Inferior parietal cortex (tissue), 1 donor: ENCODE measurements around the gene JAGN1.
"Not testable (repeated sequence)": the region's sequence is repeated elsewhere in the genome, so short reads cannot be mapped to it uniquely, and the experiment has no call there.

Experiments
- DNase-seq: peaks from one replicate; pipeline ENCODE4 v3.0.0-alpha.2; 2016; ENCODE audit errors: extremely low spot score

Gene JAGN1

DNA sequence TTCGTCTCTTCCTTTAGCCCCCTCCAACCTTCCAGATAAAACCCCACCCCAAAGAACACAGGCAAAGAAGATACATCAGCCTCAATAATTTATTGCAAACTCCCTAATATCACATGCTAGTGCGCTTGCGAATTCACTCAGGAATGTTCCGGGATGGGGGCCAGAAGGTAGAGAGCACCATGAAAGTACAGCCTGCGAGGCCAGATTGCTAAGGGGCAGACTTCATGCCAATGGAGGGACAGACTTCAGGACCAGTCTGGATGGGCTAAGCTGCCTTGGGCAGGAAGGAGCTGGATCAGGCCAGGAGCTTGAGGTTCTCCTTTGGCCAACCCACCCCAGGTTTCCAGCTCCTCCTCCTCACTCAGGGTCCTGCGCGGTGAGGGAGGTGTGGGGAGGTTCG is 23.8 kb upstream of the JAGN1 start:
- no peak for DNase-seq

DNA sequence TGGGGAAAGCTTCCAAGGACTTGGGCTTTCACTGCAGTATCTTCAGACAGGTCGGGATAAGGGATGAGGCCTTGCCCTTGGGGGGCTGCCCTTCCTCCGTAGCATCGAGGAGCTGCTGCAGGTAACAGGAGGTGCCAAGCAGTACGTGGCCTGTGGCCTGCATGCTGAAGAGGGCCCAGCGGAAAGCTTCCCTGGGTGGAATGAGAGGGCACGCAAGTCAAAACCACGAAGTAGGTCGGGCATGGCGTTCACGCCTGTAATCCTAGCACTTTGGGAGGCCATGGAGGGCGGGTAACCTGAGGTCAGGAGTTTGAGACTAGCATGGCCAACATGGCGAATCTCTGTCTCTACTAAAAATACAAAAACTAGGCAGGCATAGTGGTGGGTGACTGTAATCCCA is 23.3 kb upstream of the JAGN1 start:
- DNase-seq = no peak

DNA sequence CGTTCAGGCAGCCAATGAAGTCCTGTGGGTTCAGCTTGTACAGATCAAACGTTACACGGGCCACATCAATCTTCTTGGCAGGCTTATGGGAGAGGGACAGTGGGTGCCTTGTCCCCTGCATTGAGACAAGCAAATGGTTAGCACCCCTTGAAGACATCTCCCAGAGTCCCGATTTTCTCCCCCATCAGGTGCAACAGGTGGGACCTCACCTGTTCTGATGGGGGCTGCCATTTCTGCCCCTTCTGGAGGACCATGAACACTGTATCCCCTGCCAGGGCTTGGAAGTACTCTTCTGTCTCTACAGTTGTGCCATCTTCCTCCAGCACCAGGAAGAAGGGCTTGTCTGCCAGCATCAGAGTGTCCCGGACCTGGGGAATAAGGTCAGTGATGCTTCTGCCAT is 20.5 kb upstream of the JAGN1 start:
- DNase-seq = no peak

DNA sequence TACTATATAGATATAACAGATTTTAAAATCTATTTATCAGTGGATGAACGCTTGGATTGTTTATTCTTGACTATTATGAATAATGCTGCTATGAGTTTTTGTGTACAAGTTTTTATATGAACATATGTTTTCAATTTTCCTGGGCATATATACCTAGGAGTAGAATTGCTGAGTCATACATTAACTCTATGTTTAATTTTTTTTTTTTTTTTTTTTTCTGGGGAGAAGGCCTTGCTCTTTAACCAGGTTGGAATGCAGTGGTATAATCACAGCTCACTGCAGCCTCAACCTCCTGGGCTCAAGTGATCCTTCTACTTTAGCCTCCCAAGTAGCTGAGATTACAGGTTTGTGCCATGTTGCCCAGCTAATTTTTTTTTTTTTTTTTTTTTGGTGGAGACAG is 19.4 kb upstream of the JAGN1 start:
- no peak for DNase-seq

DNA sequence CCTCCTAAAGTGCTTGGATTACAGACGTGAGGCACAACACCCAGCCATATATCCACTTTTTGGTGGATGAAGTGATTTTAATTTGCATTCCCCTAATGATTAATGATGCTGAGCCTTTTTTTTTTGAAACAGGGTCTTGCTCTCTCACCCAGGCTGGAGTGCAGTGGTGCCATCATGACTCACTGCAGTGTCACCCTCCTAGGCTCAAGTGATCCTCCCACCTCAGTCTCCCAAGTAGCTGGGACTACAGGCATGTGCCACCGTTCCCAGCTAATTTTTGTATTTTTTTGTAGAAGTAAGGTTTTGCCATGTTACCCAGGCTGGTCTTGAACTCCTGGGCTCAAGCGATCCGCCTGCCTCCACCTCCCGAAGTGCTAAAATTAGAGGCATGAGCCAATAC is 18.3 kb upstream of the JAGN1 start:
- DNase-seq = not testable (repeated sequence)

DNA sequence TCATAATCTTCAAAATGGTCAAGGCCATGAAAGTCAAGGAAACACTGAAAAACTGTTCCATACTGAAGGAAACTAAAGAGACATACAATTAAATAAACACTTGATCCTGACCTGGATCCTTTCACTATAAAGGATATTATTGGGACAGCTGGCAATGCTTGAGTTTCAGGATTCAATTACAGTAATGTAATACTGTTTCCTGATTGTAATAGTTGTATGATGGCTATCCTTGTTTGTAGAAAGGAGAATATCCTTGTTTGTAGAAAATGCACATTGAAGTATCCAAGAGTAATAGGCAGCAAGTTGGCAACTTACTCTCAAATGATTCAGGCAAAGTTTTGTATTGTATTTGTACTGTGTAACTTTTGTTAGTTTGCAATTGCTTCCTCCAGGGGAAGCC is 15.0 kb upstream of the JAGN1 start:
- no peak for DNase-seq

DNA sequence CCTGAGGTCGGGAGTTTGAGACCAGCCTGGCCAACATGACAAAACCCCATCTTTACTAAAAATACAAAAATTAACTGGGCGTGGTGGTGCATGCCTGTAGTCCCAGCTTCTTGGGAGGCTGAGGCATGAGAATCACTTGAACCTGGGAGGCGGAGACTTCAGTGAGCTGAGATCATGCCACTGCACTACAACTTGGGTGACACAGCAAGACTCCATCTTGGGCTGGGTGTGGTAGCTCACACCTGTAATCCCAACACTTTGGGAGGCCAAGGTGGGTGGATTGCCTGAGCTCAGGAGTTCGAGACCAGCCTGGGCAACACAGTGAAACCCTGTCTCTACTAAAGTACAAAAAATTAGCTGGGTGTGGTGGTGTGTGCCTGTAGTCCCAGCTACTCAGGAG is 14.2 kb upstream of the JAGN1 start:
- not testable (repeated sequence) for DNase-seq

DNA sequence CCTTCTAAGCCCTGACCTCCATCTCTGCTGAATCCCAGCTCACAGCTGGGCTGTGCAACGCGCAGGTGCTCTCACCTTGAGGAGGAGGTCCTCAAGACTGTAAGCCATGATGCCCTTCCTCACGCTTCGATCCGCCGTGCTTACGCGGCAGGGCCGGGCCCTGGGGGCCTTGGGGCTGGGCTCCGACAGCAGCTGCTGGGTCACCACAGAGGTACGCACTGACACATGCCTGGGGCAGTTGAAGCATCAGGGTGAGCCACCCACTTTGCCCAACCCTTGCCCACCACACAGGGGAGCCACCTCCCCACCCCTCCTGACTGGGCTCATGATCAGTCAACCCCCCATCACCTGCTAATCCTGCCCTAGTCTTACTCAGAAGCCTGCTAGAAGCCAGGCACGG is 13.4 kb upstream of the JAGN1 start:
- DNase-seq = no peak

DNA sequence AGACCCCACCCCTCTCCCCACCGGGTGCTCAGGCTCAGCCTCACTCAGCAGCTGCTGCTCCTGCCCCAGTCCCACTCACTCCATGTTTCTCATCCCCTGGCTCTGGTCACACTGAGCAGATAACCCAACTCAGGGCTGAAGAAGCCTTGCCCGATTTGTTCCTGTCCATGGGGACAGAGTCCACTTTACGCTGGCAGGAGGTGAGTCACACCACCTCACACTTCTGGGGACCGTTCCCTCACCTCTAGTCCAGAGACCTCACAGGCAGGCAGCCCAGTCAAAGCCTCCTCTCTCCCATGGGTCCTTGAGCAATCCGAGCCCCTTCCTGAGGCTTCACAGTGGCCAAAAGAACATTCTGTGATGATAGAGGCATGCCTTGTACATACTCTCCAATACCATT is 11.7 kb upstream of the JAGN1 start:
- DNase-seq = no peak

DNA sequence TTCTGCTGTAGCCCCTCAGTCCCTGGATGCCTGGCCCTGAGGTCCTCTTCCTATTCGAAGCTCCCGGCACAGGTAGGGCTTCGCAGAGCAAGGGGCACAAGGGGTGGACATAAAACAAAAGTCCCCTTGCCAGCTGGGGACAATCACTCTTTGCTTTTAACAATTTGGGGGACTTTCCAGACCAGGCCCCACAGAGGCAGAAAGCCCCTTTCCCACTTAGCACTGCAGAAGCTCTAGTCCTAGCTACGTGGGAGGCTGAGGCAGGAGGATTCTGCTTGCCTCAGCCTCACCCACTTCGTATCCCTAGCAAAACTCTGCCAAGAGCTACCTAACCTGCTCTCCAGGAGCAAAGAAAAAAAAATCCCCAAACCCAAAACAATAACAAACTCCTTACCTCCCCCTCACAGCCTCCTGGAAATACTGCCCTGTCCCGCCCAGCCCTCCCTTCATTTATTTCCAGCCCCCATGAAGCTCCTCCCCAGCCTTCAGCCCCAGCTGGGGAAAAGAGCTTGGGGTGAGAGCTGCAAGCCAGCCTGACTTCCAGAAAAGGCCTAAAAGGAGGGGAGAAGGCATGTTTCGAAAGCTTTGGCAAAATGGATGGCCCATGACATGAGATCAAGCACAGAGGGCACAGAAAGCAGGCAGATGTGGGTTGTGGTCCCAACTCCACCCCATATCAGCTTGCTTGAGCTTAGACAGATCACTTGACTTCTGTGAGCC is 10.4 kb upstream of the JAGN1 start, which contains the start of gene CIDEC:
Gene CIDEC (minus strand): TSS at position 424 of the 720 bp plus-strand sequence. CDS start 1,767 bp downstream, outside the sequence.
- no peak for DNase-seq

DNA sequence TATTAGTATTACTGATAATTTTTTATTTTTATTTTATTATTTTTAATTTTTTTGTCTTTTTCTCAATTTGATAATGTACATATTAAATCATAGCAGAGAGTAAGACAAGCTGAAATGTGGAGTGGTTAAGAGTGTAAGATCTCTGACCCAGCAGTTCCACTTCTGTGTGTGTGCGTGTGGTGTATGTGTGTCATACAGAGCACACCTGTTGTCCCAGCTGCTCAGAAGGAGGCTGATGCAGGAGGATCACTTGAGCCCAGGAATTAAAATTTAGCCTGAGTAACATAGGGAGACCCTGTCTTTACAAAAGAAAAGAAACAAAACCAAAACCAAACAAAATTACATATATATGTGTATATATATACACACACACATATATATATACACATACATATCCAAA is 9.0 kb upstream of the JAGN1 start:
- no peak for DNase-seq

DNA sequence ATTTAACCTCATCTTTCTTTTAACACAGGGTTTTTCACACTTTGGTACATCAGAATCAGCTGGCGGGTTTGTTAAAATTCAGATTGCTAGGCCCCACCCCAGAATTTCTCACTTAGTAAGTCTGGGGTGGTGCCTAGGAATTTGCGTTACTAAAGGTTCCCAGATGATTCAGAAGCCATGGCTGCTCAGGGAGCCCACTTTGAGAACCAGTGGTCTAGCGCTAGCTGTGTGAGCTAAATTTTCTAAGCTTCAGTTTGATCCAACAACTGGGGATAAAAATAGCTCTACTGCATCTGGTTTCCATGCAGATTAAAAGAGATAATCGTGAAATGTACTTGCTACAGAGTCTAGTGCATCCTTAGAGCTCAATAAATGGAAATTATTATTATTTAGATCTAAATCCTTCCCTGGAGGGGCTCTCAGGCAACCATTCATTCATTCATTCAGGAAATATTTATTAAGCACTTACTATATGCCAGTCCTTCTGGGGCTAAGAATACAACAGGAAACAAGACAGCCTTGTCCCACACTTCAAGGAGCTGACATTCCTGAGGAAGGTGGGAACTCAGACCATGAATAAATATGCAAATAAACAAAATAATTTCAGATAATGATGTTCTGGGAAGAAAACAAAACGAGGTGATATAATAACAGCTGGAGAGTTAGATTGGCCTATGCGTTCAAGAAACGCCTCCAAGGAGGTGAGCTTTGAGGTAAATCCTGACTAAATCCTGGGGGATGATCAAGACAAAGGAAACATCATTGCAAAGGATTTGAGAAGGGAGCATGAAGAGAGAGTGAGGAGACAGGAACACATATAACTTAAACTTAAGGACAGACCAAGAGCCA is 6.5 kb upstream of the JAGN1 start:
- no peak for DNase-seq

DNA sequence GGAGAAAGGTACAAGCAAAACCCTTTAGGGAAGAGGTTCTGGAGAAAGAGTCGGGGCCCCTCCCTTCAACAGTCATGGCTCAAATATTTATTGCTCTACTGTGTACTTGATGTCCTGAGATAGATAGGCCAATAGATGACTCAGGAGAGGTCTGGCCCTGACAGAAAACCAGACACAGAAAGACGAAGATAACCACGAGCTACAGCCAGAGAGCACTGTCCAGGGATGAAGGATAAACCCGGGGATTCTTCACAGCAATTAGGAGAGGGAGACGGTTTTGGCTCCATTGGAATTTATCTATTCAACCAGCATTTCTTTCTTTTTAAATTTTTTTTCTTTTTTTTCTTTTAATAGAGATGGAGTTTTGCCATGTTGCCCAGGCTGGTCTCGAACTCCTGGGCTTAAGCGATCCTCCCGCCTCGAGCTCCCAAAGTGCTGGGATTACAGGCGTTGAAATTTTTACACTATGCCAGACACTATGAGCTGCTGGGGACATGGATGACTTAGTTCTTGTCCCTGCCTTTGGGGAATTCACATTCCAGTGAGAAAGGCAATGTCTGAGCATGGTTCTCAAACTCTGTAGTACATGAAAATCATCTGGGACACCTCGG is 5.8 kb upstream of the JAGN1 start:
- no peak for DNase-seq

DNA sequence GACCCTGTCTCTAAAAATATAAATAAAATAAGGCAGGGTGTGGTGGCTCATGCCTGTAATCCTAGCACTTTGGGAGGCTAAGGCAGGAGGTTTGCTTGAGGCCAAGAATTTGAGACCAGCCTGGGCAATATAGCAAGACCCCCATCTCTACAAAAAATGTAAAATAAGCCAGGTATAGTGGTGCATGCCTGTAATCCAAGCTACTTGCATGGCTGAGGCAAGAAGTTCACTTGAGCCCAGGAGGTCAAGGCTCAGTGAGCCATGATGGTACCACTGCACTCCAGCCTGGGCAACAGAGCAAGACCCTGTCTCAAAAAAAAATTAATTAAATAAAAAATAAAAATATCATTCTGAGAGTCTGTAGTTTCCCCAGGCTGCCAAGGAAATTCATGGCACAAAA is 4.1 kb upstream of the JAGN1 start:
- no peak for DNase-seq

DNA sequence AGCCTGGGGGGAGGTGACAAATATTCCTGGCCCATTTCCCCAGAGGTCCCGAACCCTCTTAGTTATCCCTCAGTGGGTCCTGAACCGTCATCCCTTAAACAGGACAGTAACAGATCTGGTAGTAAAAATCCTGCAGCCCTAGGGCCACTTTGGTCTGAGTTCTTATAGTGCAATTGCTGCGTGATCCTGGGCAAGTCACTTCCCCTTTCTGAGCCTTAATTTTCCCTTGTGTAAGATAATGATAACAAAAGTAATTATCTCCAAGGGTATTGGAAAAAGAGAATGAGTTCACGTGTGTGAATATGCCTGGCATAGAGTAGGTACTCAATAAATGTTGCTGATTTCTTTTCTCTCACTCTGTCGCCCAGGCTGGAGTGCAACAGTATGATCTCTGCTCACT is 2.9 kb upstream of the JAGN1 start:
- DNase-seq = no peak

DNA sequence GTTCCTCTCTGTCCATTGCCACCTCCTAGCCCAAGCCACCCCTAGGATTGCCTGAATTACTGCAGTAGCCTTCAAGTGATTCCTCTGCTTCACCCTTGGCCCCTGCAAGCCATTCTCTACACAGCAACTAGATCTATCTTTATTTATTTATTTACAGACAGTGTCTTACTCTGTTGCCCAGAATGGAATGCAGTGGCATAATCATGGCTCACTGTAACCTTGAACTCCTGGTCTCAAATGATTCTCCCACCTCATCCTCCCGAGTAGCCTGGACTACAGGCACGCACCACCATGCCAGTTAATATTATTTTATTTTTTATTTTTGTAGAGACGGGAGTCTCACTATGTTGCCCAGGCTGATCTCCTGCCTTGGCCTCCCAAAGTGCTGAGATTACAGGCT is 1.9 kb upstream of the JAGN1 start:
- DNase-seq = no peak

DNA sequence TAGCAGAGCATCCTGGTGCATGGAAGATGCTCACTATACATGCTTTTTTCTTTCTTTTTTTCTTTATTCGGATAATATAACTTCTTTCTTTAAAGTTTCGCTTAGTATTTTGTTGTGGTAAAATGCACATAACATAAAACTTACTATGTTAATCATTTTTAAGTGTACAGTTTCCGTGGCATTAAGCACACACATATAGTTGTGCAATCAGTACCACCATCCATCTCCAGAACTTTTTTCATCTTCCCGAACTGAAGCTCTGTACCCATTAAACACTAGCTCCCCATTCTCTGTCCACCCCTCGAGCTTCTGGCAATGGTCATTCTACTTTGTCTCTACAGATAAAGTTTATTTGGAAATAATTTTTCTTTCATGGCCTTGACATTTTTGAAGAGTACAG is 1.0 kb upstream of the JAGN1 start:
- no peak for DNase-seq

DNA sequence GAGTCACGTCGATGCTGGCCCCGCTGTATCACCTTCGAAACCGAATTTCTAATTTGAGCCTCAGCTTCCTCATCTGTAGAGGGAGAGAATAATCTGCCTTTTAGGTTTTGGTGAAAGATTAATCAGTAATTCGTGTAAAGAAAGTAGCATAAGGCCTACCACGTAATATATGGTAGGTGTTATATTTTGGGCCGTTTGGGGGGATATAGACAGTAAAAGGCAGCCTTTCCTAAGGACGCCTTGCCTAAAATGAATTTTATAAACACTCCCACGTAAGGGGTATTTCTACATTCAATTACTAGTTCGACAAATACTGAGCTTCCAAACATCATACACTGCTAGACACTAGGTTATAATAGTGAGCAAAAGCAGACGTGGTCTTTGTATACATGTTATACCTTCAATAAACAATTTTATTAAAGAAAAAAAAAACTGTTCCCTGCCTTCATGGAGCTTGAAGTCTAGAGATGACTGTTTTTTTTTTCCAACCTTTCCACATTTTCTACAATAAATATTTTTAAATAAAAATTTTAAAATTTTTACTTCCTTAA is 737 bp downstream of the JAGN1 start:
- peak; percentile 16 for DNase-seq

DNA sequence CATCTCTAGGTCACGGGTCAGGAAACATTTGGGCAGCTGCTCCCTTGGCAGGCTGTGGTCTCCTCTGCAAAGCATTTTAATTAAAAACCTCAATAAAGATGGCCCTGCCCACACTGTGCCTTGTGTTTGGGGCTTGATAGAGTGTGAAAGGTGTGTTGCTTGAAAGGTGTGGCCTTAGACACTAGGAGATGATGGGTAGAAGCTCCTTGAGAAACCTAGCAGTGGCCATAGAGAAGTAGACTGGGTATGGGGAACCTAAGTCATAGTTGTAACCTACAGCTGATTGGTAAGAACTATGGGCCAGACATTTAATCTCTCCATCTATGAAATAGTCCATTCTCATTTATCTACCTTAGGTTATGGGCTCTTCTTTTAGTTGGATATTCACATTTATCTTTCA is 3.3 kb downstream of the JAGN1 start:
- no peak for DNase-seq

DNA sequence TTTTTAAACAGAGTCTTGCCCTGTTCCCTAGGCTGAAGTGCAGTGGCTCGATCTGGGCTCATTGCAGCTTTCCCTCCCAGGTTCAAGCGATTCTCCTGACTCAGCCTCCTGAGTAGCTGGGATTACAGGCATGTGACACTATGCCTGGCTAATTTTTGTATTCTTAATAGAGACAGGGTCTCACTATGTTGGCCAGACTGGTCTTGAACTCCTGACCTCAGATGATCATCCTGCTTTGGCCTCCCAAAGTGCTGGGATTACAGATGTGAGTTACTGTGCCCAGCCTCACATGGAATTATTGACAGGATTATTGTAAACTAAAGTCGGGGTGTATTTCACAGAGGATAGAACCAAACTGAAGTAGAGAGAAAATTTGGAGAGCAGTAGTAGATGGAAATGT is 5.3 kb downstream of the JAGN1 start:
- DNase-seq = not testable (repeated sequence)

DNA sequence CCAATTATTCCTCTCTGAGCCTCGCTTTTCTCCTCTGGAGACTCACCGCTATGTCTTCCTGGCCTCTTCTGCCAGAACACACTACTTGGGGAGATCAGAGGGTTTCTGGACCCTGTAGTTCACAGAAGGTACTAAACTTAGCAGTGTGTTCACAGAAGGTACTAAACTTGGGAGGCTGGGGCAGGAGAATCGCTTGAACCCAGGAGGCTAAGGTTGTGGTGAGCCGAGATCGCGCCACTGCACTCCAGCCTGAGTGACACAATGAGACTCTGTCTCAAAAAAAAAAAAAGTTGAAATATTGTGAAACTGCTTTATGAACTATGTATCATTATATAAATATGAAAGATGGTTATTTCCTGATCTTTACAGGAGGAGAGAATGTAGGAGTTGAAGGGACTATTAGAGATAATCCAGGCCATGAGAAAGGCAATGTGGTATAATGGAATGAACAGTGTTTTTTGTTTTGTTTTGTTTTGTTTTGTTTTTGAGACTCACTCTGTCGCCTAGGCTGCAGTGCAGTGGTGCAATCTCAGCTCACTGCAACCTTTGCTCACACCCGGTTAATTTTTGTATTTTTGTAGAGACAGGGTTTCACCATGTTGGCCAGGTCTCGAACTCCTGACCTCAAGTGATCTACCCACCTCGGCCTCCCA is 6.5 kb downstream of the JAGN1 start:
- DNase-seq = not testable (repeated sequence)
